ENCODE results near the gene APC2. TPM values are rescaled to one million over a fixed set of nuclear protein-coding genes. Genes with fewer than 3 reads are reported as not detected.

APC2 gene
- total and polyA plus RNA-seq, 4 donors, result under 0.01 to 0.06 (median 0.03) TPM

DNA sequence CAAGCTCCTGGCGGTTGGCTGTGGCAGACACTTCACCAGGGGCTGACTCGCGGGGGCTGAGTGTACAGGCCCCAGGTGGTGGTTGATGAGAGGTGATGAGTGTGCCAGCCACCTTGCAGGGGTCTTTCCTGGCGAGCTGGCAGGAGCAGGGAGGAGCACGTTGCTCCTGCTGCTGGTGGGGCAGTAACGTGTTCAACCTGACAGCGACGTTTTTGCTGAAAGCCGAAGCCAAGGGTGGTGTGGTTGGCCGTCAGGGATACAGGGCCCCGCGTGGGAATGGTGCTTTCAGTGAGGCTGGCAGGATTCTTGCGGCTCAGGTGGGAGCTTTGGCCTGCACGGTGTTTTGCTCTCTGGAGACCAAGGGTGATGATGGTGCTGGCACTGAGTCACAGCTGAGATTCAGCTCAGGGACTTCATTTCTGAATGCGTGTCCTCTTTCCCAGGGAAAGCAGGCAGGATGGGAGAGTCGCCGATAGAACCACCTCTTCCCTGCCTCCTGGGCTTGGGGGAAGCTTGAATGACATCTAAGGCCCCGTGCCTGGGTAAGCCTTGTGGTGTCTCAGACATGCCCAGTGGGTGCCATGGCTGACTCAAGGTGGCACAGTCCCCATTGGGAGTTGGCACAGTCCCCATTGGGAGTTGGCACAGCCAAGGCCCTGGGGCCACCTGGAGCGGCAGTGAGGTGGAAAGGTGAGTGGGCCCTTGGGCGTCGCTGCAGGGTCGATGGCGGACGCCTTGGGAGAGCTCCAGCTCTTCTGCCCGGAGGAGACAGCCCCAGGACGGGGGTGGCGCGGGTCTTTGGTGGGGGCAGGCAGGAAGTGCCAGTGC is 33.7 kb upstream of the APC2 start:
- H3K9ac ChIP-seq (ENCODE audit: low read depth in 1 of 2, low read length in 2 of 2), result peak overlapping the region; percentile 7 to 52
- H3K4me3 ChIP-seq (ENCODE audit: low read depth in 1 of 3, low read length in 3 of 3), result no peak overlapping the region
- DNase-seq (ENCODE audit: low spot score), result no peak
- H3K4me1 ChIP-seq (ENCODE audit: control insufficient read depth in 4 of 4, insufficient read depth in 4 of 4, low read length in 3 of 4), result peaks cover 36 to 59% (median 50%) of the 10 kb centered on the region in 4 donors
- 79% methylated on average over 28 of the region's 28 CpGs for WGBS
- H3K27me3 ChIP-seq (ENCODE audit: control insufficient read depth in 4 of 4, insufficient read depth in 4 of 4, low read length in 3 of 4), result no peaks in the 10 kb centered on the region
- no peaks in the 10 kb centered on the region for H3K9me3 ChIP-seq (ENCODE audit: control insufficient read depth in 4 of 4, low read length in 3 of 4)
- H3K27ac ChIP-seq (ENCODE audit: low read depth in 1 of 2, low read length in 2 of 2), result peak overlapping the region; percentile 81 to 91
- TF ChIP-seq TAF1 (conservative IDR thresholded peaks at IDR 0.05) (no peak), ATF3 (IDR thresholded peaks at IDR 0.05) (no peak), HNF4G (IDR thresholded peaks at IDR 0.05) (no peak), FOXA2 (IDR thresholded peaks at IDR 0.05) (no peak), EGR1 (IDR thresholded peaks at IDR 0.05; ENCODE audit: low read depth in 2 of 2) (no peak), RXRA (IDR thresholded peaks at IDR 0.05) (no peak), NR2F2 (IDR thresholded peaks at IDR 0.05) (no peak), FOXA1 (IDR thresholded peaks at IDR 0.05) (no peak), CTCF (IDR thresholded peaks at IDR 0.05; ENCODE audit: low read depth, low read length, missing input control) (no peak), SP1 (IDR thresholded peaks at IDR 0.05) (no peak)
- TF ChIP-seq, protein P1, sequence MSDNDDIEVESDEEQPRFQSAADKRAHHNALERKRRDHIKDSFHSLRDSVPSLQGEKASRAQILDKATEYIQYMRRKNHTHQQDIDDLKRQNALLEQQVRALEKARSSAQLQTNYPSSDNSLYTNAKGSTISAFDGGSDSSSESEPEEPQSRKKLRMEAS (IDR thresholded peaks at IDR 0.05), result no peak
- peaks cover 6 to 18% (median 13%) of the 10 kb centered on the region in 4 donors for H3K36me3 ChIP-seq (ENCODE audit: control insufficient read depth in 4 of 4, insufficient read depth in 3 of 4, low read depth in 1 of 4, low read length in 3 of 4)

GRCh38 chr19:1417145-1417544 is 32.8 kb upstream of the APC2 start:
- peaks cover 30 to 58% (median 47%) of the 10 kb centered on the region in 4 donors for H3K4me1 ChIP-seq (ENCODE audit: control insufficient read depth in 4 of 4, insufficient read depth in 4 of 4, low read length in 3 of 4)
- TF ChIP-seq RXRA (IDR thresholded peaks at IDR 0.05), result no peak
- TF ChIP-seq HNF4A (conservative IDR thresholded peaks at IDR 0.05), result peak in 1 of 2 donors; percentile 4
- WGBS, result 77% methylated on average over 21 of the region's 21 CpGs
- H3K9me3 ChIP-seq (ENCODE audit: control insufficient read depth in 4 of 4, low read length in 3 of 4), result no peaks in the 10 kb centered on the region
- no peaks in the 10 kb centered on the region for H3K27me3 ChIP-seq (ENCODE audit: control insufficient read depth in 4 of 4, insufficient read depth in 4 of 4, low read length in 3 of 4)
- H3K9ac ChIP-seq (ENCODE audit: low read depth in 1 of 2, low read length in 2 of 2), result peak overlapping the region in 1 of 2 donors; percentile 1
- no peak for DNase-seq (ENCODE audit: low spot score)
- H3K4me3 ChIP-seq (ENCODE audit: low read depth in 1 of 3, low read length in 3 of 3), result no peak overlapping the region
- peaks cover 11 to 22% (median 16%) of the 10 kb centered on the region in 4 donors for H3K36me3 ChIP-seq (ENCODE audit: control insufficient read depth in 4 of 4, insufficient read depth in 3 of 4, low read depth in 1 of 4, low read length in 3 of 4)
- H3K27ac ChIP-seq (ENCODE audit: low read depth in 1 of 2, low read length in 2 of 2), result peak overlapping the region; percentile 81 to 91

- WGBS, result 58% methylated on average over 30 of the region's 30 CpGs
- H3K36me3 ChIP-seq (ENCODE audit: control insufficient read depth in 4 of 4, insufficient read depth in 3 of 4, low read depth in 1 of 4, low read length in 3 of 4), result peaks cover 17 to 23% (median 19%) of the 10 kb centered on the region in 4 donors
- H3K27ac ChIP-seq (ENCODE audit: low read depth in 1 of 2, low read length in 2 of 2), result peak overlapping the region; percentile 65 to 84
These were observed 32.0 kb upstream of the APC2 start for GRCh38 chr19:1417681-1418495.

More at GRCh38 chr19:1417681-1418495, 32.0 kb upstream of the APC2 start:
- Histone ChIP-seq H3K4me1 (ENCODE audit: control insufficient read depth in 4 of 4, insufficient read depth in 4 of 4, low read length in 3 of 4) (peaks cover 25 to 57% (median 47%) of the 10 kb centered on the region in 4 donors), H3K27me3 (ENCODE audit: control insufficient read depth in 4 of 4, insufficient read depth in 4 of 4, low read length in 3 of 4) (no peaks in the 10 kb centered on the region), H3K4me3 (ENCODE audit: low read depth in 1 of 3, low read length in 3 of 3) (no peak overlapping the region), H3K9me3 (ENCODE audit: control insufficient read depth in 4 of 4, low read length in 3 of 4) (no peaks in the 10 kb centered on the region), H3K9ac (ENCODE audit: low read depth in 1 of 2, low read length in 2 of 2) (peak overlapping the region; percentile 1 to 41)
- DNase-seq (ENCODE audit: low spot score), result no peak
- TF ChIP-seq RAD21 (IDR thresholded peaks at IDR 0.05) (peak in 1 of 2 donors; percentile 4), RXRA (IDR thresholded peaks at IDR 0.05) (peak; percentile 16 to 20), YY1 (IDR thresholded peaks at IDR 0.05) (no peak), HNF4A (conservative IDR thresholded peaks at IDR 0.05) (peak; percentile 51 to 64), EGR1 (IDR thresholded peaks at IDR 0.05; ENCODE audit: low read depth in 2 of 2) (no peak)
